ENCODE data around the gene ADARB1. TPM values are rescaled to one million over a fixed set of nuclear protein-coding genes. Genes with fewer than 3 reads are reported as not detected.

The ADARB1 gene
- total and polyA plus RNA-seq, 2 of the 4 experiments (the other 2 are of a cell fraction) = 39.8 to 47.3 TPM

- Histone ChIP-seq H4K91ac (ENCODE audit: insufficient read depth, low read depth, low read length) (no peak overlapping the region), H3K9me1 (ENCODE audit: insufficient read depth, low read length) (peaks cover 43% of the 10 kb centered on the region), H3K4me2 (ENCODE audit: low read depth, low read length) (no peak overlapping the region), H4K5ac (ENCODE audit: low read depth, low read length) (no peak overlapping the region), H2AK9ac (replicated peaks; ENCODE audit: low read depth, low read length, poor library complexity) (no peak overlapping the region), H3K9me3 (ENCODE audit: control insufficient read depth, insufficient read depth, low read length) (no peaks in the 10 kb centered on the region), H3K27me3 (ENCODE audit: control insufficient read depth, insufficient read depth, low read length) (no peaks in the 10 kb centered on the region), H3K23ac (ENCODE audit: low read depth, low read length) (peak overlapping the region; percentile 56; the same call in 1 of the 2 replicates), H3K9ac (ENCODE audit: low read depth, low read length) (no peak overlapping the region), H3K79me1 (ENCODE audit: low read depth in 1 of 2, low read length in 2 of 2) (peaks cover 21 to 93% of the 10 kb centered on the region in 2 experiments; a peak in 3 of 4 replicates), H2BK15ac (ENCODE audit: low read depth, low read length) (no peak overlapping the region), H3K4me3 (ENCODE audit: insufficient read depth, low read depth, low read length) (no peak overlapping the region), H2AK5ac (ENCODE audit: low read depth, low read length) (no peak overlapping the region), H3K4me1 (ENCODE audit: control insufficient read depth, insufficient read depth, low read length) (peaks cover 16% of the 10 kb centered on the region), H3K18ac (ENCODE audit: low read depth, low read length) (no peak overlapping the region), H3K14ac (replicated peaks; ENCODE audit: low read depth, low read length) (no peak overlapping the region), H3K36me3 (ENCODE audit: control insufficient read depth, insufficient read depth, low read length) (peaks cover 25% of the 10 kb centered on the region), H2BK20ac (ENCODE audit: low read depth, low read length) (no peak overlapping the region), H3K27ac (ENCODE audit: insufficient read depth, low read length) (no peak overlapping the region), H4K20me1 (ENCODE audit: insufficient read depth, low read length) (peaks cover 97% of the 10 kb centered on the region), H2BK120ac (ENCODE audit: low read depth, low read length) (no peak overlapping the region), H2BK5ac (ENCODE audit: low read depth, low read length, poor library complexity, severe bottlenecking) (no peak overlapping the region), H3K56ac (ENCODE audit: extremely low read depth, insufficient read depth, low read length) (no peak overlapping the region), H4K8ac (ENCODE audit: low read depth in 2 of 2, low read length in 2 of 2) (no peak overlapping the region), H2AFZ (replicated peaks; ENCODE audit: low read length, poor library complexity) (no peak overlapping the region), H3K4ac (ENCODE audit: low read depth, low read length) (no peak overlapping the region)
- BruUV-seq (replicated peaks) = no TSS peak
- in situ Hi-C loops (cut with MboI; ENCODE audit: low sequenced_read_pairs) (loop anchor here (25.0 kb wide), 1 partner anchor 300 kb away; the partner anchor contains the start of genes SUMO3 and UBE2G2), dilution Hi-C loops (cut with HindIII; ENCODE audit: low sequenced_read_pairs, unreplicated experiment) (no loop called here), intact Hi-C loops (cut with micrococcal nuclease) (no loop called here)
- ATAC-seq (ENCODE audit: low read depth) = peak; percentile 77
- POLR2A ChIA-PET (ENCODE audit: unreplicated experiment) = no interaction called here
- no CpG with 5 or more reads among the region's 3 CpGs for WGBS, 2 experiments (ENCODE audit: extremely low coverage in 2 of 2, insufficient read length in 1 of 2)
- CTCF ChIA-PET = no interaction called here
- no peak for TF ChIP-seq RFX5 (IDR thresholded peaks at IDR 0.05; ENCODE audit: low read depth, low read length)
- TF ChIP-seq ELK1 (IDR thresholded peaks at IDR 0.05; ENCODE audit: borderline replicate concordance, low read depth, low read length) = no peak
- no peak for TF ChIP-seq CEBPB (IDR thresholded peaks at IDR 0.05; ENCODE audit: low read depth, low read length)
- TF ChIP-seq CTCF (conservative IDR thresholded peaks at IDR 0.05; ENCODE audit: low read depth, low read length) = no peak
- TF ChIP-seq MAZ (IDR thresholded peaks at IDR 0.05; ENCODE audit: borderline replicate concordance, low read depth, low read length) = no peak
- no peak for TF ChIP-seq MXI1 (IDR thresholded peaks at IDR 0.05; ENCODE audit: borderline replicate concordance, low read depth, low read length)
- TF ChIP-seq FOS (IDR thresholded peaks at IDR 0.05; ENCODE audit: low read depth, low read length) = no peak
- TF ChIP-seq RCOR1 (IDR thresholded peaks at IDR 0.05; ENCODE audit: insufficient replicate concordance, low read length) = no peak
- TF ChIP-seq BHLHE40 (IDR thresholded peaks at IDR 0.05; ENCODE audit: low read depth, low read length) = no peak
- no peak for TF ChIP-seq SMC3 (IDR thresholded peaks at IDR 0.05; ENCODE audit: low read depth, low read length)
- no peak for TF ChIP-seq CHD1 (IDR thresholded peaks at IDR 0.05; ENCODE audit: low read depth, low read length)
- TF ChIP-seq POLR2A (IDR thresholded peaks at IDR 0.05; ENCODE audit: low read depth, low read length) = no peak
- no peak for TF ChIP-seq RAD21 (IDR thresholded peaks at IDR 0.05; ENCODE audit: low read length)
- DNase-seq = no peak
These were observed 38.0 kb downstream of the ADARB1 start for GRCh38 chr21:45112371-45112770.

All from IMR-90 (cell line).